Fibroblast of skin of back (primary cell): ENCODE data around the gene LUZP2.
A peak's percentile ranks its signal among the peaks of the same experiment; 100 is the strongest.

Experiments
- DNase-seq: peaks from one replicate; pipeline ENCODE4 v3.0.0-alpha.2; 2013

Gene LUZP2

DNA sequence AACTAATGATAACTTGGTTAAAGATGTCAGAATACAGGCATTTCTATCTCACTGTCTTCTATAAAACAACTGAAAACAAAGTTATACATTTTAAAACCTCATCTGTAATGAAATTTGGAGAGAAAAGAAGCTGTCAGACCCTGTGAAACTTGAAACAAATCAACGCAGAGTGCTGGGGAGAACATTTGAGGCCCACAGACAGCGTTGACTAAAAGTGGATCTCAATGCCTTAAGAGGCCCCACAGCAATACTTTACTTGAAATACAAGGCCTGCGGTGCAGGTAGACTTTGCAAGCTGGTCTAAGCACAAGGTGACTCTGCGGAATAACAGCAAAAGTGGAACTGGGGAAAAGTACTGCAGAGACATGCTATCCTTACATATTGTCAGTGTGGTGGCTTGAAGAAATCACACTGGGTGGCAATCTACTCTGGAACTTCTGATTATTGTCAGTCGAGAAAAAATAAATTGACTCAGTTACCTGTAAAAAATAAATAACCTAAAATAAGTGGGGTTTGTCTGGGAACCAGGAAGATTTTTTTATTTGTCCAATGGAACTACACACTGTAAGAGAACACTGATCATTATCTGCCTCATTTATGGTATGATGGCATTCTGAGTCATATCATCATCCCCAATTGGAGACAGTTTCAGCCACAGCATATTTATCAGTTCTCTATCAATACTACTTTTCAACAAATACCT is 138.9 kb downstream of the LUZP2 start:
- DNase-seq: no peak

DNA sequence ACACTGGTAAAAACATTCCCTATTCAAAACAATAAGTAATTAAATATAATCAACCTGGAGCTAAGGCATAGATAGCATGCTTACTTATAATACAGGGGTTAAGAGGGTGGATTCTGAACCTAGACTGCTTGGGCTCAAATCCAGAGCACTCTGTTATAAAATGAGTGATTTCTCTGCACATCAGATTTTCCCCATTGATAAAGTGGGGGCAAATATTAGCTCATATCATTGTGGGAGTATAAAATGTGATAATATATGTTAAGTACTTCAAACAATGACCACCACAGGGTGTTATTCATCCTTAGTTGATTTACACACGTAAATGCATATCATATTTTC is 139.4 kb downstream of the LUZP2 start:
- no peak for DNase-seq

DNA sequence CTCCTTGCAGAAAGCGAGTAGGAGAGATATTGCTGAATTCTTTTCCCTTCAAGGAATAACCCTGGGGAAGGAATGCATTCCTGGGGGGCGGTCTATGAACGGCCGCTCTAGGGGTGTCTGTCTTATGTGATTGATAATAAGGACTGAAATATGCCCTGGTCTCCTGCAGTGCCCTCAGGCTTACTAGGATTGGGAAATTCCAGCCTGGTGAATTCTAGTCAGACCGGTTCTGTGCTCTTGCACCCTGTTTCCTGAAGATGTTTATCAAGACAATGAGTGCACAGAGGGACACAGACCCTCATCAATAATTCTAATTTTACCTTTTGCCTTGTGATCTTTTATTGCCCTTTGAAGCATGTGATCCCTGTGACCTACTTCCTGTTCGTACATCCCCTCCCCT is 140.7 kb downstream of the LUZP2 start:
- no peak for DNase-seq

DNA sequence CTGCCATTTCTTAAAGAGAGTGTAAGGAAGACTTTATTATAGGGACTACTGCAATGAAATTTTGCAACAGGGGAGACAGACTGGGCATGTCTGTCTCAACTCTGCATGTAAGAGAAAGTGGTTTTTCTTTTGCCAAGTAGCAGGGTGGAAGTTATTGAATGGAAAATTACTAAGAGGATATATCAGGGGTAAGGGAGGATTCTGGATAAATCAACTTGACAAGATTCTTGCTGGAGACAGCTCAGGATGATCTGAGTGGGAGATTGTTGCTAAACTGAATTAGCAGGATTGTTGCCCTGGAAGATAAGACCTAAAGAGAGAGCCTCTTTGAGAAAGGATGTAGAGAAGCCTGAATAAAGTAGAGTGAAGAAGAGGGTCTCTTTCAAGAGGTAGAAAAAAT is 145.8 kb downstream of the LUZP2 start:
- DNase-seq: no peak

DNA sequence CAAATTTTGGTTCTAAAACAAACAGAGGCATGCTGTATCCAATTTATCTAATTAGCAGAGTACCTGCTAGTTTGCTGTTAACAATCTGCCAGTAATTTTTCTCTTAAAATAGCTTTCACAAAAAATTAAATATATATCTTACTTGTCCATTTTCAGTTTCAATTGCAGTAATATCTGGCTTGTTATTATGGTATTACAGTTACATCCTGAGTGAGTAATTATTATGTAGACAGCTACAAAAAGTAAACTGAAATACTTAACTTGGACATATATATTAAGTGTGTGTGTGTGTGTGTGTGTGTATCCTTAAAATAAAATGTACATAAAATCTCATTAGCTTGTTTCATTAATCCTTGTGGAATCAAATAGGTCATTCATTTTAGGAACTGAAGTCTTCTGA is 148.7 kb downstream of the LUZP2 start:
- no peak for DNase-seq

DNA sequence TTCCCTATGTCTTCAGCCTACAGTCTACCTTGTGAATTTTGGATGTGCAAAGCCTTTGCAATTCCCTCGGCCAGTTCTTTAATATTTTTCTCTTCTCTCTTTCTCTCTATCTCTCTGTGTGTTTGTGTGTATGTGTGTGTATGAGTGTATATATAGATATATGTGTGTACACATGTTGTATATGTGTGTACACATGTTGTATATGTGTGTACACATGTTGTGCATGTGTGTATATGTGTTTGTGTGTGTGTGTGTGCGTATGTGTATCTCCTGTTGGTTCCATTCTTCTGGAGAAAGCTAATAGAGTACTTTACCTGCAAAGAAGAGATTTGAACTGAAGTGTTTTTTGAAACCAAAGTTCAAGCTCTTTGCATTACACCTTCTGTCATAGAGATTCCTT is 155.0 kb downstream of the LUZP2 start:
- DNase-seq: no peak

DNA sequence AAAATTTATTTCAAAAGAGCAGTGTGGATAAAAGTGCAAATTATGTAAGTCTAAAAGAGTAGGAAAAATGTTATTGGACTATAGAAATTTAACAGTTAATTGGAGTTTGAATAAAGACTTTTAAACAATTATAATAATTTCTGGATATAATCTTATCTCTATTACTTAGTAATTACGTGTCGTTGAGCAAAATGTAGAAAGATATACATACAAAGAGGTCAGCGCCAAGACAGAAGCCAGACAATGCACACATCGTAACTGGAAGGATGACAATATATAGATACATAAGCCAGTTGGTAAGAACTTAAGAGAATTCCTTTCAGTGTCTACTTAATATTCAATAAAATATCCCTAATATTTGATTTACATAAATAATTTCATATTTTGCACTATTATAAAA is 157.0 kb downstream of the LUZP2 start:
- no peak for DNase-seq

DNA sequence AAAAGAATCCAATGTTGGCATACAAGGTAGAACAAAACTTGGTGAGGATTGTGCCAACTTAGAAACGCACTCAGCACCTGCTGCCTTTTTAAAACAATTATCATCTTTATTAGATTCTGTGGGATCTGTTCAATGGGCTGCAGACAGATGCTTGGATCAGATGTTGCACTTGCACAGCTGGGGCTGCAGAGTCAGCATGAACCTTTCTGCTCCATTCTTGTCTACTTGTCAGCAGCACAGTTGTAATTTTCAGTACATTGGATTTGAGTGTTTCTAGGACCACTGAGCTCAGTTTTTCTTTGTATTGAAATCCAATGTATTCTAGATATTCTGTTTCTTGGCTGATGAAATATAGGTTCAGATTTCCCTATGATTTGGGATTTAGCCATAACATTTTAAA is 164.5 kb downstream of the LUZP2 start:
- no peak for DNase-seq

DNA sequence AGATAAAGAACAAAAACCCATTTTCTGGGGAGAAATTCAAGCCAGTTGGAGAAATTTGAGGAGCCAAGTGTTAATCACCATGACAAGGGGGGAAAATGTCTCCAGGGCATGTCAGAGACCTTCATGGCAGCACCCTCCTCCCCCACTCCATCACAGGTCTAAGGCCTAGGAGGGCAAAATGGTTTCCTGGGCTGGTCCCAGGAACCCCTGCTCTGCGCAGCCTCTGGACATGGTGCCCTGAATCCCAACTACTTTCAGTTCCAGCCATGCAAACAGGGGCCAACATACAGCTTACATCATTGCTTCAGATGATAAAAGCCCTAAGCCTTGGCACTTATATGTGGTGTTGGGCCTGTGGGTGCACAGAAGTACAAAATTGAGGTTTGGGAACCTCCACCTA is 167.5 kb downstream of the LUZP2 start:
- no peak for DNase-seq

DNA sequence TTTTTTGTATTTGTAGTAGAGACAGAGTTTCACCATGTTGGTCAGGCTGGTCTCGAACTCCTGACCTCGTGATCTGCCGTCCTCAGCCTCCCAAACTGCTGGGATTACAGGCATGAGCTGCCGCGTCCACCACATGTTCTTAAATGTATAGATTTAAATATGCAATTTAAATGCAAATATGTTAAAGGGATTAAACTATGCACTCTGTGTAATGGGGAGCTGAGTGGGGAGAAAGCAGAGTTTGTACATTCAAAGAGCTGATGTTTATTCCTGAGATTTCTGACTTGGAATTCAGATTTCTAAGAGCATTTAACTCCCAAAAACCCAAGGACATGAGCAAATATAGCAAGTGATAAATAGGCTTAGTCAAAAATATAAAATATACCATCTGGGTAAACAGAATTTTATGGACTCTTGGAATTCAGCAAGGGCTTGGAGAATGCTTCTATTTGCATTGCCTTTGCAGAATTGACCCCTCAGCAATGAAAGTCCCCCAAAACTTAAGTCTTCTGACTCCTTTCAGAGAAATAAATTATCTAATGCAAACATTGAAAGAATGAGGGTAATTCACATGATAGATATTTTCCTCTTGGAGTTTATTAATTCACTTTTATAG is 170.6 kb downstream of the LUZP2 start:
- DNase-seq: no peak

DNA sequence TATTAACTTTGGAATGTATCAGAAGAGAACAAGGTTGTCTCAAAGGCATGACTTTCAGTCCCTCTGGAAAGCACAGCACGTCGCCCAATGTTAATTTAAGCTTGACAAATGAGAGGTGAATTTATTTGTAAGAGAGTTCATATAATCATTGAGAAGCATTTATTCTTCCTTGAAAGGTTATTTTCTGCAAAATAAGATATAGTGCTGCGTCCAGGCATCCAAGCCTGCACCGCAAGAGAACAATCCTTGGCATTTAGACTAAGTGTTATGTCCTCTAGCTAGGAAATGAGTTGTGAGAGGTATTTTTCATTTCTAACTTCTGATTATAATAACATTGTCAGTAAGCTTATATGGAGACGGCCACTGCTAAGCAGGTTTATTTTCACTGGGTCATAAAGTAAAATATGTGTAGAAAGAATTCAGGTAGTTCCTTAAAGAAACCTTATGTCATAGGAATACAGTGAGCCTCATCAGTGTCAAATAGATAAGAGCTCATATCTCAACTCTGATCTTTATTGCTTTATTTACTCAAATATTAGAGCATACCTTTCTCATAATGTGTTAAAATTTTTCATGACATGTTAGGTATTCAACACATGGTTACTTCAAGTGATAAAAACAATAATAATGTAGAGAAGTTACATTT is 182.0 kb downstream of the LUZP2 start:
- no peak for DNase-seq

DNA sequence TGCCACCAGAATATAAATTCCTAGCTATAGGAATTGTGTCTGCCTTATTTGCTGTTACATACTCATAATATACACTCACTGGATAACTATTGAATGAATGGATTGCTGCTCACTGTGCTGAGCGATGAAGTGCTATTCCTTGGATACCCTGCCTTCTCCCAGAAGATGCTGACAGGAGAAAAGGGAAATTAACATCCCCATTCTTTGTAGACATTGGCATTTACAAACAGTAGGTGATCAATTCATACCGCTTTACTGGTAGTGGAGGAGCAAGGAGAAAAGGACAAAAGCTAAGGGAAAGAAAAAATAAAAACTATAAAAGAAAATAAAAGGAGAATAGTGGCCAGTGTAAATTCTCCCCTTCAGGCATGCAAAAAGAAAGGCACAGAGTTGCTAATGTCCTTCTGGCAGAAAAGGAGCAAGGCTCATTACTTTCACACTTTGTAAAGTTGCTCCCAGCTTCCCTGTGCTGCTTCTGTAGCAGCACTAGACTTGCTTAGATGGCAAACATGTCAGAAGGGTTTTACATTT is 183.0 kb downstream of the LUZP2 start:
- DNase-seq: peak; percentile 35

DNA sequence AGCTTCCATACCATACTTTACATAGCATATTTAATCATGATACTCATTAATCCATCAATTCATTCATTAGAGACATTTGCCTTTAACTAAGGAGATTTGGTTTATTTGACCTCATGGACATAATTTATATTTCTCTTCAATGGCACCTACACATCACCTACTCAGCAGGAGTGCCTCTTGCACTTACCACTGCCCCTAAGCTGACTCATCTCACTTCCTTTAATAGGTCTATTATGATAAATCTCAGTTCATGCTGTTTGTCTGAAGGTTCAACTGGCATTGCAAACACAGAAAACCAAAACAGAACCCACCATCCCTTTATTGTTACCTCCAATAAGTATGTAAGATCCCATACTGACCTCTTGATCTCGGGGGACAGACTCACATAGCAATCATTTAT is 186.7 kb downstream of the LUZP2 start:
- DNase-seq: no peak

DNA sequence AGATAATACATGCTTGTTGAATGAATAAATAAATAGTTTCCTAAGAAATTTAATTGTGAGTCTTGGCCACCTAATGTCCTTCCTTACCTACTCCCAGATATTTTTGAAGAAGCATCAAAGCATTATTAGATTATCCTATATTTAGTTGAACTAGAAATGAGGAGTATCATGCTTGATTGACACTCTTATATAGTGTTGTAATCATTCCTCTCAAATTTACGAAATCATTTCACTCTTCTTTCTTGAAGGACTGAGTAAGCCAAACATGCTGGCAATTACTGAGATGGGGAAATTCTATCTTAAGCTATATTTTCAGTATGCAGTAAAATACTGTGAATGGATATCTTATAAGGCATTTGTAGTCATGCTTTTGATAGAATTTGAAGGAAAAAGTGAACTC is 189.0 kb downstream of the LUZP2 start:
- DNase-seq: no peak

DNA sequence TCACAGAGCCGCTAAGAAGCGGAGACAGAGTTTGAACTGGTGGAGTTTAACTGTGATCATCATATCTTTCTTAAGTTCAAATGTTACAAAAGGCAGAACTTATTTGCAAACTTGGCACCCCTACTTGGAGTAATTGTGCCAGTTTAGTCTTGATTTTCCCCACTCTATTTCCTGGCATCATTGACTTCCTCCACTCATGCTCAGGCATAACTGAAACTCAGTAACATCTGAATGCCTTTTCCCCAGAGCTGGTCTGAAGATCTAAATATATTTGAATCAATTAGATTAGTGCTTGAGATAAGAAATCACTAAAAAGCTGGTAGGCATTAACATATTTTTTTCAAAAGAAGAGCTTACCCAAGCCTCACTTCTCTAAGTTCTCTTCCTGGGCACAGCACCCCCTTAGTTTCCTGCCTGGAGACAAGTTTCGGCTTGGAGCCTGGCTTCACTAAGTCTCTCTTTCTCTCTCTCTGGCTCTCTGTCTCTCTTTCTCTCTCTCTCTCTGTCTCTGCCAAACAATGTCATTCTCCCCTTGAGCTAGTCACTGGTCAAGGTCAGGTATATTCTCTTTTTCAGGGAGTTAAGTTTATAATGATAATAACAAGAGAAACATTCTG is 190.8 kb downstream of the LUZP2 start:
- DNase-seq: no peak

DNA sequence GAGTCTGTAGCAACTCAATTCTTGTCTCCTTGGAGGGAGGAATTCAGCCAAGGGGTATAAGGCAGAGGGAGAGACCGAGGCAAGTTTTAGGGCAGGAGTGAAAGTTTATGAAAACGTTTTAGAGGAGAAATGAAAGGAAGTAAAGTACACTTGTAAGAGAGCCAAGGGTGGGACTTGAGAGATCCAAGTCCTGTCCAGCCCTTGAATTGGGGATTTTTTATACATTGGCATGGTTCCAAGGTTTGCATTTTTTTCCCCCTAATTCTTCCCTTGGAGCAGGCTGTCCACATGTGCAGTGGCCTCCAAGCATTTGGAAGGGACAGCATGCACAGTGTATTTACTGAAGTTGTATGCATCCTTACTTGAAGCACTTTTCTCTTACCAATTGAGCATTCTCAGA is 192.1 kb downstream of the LUZP2 start:
- DNase-seq: no peak

DNA sequence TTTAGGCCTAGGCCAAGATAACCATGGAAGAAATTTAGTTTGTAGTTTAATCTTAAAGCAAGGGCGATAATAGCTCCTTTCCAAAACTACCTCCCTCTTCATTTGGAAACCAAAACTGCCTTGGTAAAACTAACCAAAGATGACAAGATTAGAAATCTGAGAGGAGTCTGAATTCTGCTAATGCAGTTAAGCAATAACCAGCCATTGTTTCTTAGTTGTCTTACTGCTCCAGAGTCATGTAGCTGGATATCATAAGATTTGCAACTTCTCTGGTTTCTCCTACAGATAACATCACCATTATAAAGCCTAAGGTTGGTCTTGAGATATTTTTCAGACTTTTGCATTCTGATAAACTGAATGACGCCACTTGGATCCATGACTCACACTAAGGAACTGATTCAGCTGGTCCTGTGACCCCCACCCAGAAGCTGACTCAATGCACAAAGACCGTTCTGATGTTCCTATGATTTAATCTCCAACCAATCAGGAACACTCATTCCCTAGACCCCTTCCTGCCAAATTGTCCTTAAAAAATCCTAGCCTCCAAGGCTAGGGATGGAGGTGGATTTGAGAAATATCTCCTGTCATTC is 200.8 kb downstream of the LUZP2 start:
- DNase-seq: peak; percentile 47

DNA sequence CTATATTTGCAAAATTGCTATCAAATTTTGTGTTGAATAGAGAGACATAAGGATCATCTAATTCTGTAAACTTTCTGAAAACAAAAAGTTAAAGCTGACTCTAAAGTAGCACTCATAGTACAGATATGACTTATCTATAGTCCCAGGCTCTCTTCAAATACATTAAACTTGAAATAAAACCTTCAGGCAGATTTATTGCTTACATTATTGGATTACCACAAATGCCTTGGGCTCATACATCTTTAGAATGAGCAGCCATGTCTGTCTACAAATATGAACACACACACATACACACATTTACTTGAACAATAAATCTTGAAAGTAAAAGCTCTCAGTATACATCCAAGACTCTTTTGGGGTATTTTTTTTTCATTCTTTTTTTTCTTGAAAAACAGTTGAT is 207.9 kb downstream of the LUZP2 start:
- no peak for DNase-seq

DNA sequence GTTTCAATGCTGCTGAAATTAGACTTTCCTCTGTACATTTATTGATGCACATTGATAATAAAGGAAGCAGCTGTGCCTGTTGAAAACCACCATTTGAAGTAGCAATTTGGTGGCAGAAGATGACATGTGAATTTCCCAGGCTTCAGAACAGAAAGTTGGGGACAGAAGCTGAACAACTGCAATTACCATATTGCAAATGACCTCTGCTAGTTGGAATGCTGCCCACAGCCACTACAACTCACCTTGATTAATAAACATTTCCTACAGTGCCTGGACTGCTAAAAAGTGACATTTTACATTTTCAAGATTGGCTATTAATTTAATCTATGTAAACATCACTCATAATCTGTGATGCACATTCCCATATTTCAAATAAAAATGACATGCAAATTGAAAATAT is 208.6 kb downstream of the LUZP2 start:
- DNase-seq: no peak

DNA sequence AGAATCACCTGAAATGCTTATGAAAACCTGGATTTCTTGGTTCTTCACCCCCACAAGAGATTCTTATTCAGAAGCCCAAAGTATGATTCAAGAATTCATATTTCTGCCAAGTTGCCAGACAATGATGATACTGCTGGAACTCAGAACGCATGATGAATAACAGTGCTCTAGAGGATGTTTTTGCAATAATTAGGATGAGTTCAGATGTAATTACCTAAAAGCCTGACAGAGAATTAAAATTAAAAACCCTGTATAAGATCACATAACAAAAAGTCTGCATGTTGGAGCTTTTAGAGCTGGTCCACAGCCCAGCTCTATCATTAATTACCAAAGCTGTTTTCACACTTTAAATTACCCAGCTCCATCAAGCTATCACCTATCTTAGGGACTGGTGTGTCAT is 211.8 kb downstream of the LUZP2 start:
- DNase-seq: no peak

DNA sequence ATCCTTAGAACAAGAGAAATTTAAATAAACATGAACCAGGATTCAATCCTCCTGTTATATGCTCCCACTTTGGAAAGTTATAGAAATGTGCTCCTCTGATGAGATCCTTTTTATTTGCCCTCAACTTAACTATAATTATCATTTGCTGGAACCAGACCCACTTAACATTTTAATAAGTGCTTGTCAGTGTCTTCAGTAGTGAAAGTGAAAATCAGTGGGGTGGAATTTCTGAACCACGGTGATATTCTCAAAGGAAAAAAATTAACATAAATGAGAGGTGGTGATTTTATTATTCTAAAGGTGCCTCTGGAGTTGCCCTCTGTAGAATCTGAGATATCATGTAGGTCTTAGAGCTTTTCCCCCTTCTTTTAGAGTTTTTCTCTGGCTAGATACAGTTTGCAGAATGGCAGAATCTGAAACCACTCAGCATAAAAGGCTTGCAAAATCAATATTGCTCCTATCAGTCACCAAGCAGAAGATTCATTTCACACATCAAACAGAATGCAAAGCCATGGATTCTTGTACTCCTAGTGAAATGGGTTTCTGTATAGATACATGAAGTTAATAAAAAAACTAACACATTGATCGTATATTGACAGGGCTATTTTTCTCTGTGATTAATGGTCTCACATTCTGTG is 213.2 kb downstream of the LUZP2 start:
- DNase-seq: no peak

DNA sequence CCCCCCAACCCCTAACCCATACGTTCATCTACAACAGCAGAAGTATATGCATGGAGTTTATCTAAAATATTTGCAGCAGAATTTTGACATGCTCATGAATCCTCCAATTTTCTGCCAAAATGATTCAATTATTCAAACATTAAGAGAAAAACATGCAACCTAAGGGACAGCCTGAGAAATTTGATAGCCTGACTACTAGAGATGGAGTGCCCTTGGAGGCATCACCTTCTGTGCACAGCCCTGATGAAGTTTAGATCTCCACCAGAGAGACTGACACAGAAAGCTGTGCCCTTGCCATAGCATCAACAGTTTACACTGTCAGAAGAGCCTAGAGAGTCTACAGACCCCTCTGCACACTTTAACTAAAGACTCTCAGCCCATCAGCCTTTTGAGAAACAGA is 217.7 kb downstream of the LUZP2 start:
- DNase-seq: no peak

DNA sequence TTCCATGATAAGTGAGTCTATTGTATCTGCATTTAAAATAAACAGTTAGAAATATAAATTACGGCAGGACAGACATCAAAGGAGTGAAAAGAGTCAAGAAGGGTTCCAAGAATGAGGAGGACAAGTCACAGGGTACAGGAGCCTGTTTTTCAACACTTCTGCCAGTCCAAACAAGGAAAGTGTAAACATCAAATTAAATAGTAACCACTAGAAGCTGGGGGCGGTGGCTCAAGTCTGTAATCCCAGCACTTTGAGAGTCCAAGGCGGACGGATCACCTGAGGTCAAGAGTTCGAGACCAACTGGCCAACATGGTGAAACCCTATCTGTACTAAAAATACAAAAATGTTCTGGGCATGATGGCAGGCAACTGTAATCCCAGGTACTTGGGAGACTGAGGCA is 219.6 kb downstream of the LUZP2 start:
- DNase-seq: no peak
